AG10803 (cell line): Measurements from ENCODE around the gene TNNT2.

Experiments used
- DNase-seq: peaks from one replicate; pipeline ENCODE4 v3.0.0; 2010; ENCODE audit warnings: low read depth
- H3K4me3 ChIP-seq: 2 replicates; pipeline ENCODE4 v1.5.1; 2011; ENCODE audit warnings: mild to moderate bottlenecking, low read length, control low read depth
- TF ChIP-seq, protein P1 (sequence below): conservative IDR thresholded peaks from 2 replicates; pipeline ENCODE4 v1.5.1; 2011; ENCODE audit warnings: mild to moderate bottlenecking, low read length, control low read depth, inconsistent platforms

The TNNT2 gene

DNA sequence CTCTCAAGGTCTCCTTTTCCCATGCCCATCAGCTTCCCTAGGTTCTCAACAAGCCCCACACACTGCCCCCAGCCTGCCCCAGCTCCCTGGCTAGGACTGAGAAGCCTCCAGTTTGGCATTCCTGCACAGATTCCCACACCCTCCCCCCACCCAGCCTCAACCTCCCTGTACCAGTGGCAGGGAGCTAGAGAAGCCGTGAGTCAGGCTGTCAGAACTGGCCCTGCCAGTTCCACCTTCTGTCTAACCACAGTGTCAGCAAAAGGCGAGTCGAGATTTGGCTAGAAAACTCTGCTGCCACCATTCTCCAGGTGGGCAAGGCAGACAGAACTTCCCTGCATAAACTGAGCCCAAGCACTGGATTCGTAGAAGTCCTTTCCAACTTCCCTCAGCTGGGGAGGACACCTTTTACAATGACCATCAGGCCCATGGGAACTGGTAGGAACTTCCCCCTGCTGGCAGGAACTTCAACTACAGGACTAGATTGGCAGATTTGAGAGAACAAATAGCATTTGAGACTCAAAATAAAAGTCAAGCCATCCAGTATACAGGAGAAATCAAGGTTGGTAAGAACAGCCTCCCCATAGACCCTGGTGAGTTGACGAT is 31.0 kb downstream of the TNNT2 start:
- TF ChIP-seq, protein P1, sequence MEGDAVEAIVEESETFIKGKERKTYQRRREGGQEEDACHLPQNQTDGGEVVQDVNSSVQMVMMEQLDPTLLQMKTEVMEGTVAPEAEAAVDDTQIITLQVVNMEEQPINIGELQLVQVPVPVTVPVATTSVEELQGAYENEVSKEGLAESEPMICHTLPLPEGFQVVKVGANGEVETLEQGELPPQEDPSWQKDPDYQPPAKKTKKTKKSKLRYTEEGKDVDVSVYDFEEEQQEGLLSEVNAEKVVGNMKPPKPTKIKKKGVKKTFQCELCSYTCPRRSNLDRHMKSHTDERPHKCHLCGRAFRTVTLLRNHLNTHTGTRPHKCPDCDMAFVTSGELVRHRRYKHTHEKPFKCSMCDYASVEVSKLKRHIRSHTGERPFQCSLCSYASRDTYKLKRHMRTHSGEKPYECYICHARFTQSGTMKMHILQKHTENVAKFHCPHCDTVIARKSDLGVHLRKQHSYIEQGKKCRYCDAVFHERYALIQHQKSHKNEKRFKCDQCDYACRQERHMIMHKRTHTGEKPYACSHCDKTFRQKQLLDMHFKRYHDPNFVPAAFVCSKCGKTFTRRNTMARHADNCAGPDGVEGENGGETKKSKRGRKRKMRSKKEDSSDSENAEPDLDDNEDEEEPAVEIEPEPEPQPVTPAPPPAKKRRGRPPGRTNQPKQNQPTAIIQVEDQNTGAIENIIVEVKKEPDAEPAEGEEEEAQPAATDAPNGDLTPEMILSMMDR, result peak; percentile 80
- H3K4me3 ChIP-seq, result no peak overlapping the region
- DNase-seq, result peak; percentile 62

DNA sequence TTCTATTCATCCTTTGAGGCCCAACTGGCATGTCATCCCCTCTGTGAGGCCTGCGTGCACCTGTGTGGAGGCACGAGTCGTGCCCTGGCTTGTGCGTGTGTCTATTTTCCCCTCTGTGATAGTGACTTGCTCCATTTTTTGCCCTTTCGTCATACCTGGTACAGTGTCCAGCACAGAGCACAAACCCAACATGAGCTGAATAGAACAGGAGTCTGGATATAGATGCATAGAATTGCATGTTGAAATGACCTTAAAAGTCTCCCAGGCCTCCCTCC is 32.5 kb downstream of the TNNT2 start:
- no peak for DNase-seq
- H3K4me3 ChIP-seq, result no peak overlapping the region
- TF ChIP-seq, protein P1, result no peak

DNA sequence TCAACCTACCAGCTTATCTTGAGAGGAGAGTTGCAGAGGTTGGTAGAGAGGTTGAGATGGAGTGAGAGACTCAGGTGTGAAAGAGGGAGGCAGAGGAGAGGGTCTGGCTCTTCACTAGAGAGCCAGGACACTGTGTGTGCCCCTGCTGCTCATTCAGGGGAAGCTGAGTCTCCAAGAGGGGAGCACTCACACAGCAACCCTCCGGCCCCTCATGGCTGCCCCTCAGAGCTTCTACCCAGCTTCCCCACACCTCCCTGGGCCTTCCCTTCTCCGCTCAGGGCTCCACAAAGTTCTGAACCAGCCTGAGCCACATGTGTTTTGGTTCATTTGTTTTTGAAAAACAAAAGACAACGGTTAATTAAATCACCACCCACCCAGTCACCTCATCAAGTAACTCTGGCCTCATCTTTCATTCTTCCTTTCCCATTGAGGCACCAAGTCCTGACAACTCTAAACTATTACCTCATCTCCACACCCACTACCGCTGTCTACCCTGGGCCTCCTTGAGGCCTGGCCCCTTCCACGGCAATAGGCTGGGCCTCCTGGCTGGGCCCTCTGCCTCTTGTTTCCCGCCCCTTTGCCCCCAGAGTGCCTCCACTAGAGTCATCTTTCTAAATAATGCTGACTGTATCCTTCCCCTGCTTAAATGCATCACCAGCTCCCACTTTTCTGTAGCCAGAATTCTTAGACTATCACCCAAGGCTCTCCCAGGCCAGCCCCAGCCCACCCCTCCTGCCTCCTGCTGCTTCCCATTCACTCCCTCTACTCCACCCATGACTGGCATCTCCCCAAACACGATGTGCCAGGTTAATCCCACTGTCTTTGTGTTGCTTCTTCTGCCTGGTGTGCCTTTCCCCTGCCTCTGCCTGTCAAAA is 33.0 kb downstream of the TNNT2 start:
- no peak overlapping the region for H3K4me3 ChIP-seq
- no peak for DNase-seq
- TF ChIP-seq, protein P1, result no peak

DNA sequence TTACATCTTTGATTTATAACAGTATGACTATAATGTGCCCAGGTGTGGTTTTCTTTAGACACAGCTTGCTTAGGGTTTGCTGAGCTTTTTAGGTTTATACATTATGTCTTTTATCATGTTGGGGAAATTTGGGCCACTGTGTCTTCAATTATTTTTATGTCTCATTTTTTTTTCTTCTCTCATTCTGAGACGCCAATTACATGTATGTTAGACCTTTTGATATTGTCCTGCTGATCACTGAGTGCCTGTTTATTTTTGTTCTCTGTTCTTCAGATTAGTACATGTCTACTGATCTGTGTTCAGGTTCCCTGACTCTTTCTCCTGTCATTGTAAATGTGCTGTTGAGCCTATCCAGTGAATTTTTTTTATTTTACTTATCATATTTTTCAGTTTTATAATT is 36.1 kb downstream of the TNNT2 start:
- no peak for DNase-seq
- TF ChIP-seq, protein P1, result no peak
- no peak overlapping the region for H3K4me3 ChIP-seq

DNA sequence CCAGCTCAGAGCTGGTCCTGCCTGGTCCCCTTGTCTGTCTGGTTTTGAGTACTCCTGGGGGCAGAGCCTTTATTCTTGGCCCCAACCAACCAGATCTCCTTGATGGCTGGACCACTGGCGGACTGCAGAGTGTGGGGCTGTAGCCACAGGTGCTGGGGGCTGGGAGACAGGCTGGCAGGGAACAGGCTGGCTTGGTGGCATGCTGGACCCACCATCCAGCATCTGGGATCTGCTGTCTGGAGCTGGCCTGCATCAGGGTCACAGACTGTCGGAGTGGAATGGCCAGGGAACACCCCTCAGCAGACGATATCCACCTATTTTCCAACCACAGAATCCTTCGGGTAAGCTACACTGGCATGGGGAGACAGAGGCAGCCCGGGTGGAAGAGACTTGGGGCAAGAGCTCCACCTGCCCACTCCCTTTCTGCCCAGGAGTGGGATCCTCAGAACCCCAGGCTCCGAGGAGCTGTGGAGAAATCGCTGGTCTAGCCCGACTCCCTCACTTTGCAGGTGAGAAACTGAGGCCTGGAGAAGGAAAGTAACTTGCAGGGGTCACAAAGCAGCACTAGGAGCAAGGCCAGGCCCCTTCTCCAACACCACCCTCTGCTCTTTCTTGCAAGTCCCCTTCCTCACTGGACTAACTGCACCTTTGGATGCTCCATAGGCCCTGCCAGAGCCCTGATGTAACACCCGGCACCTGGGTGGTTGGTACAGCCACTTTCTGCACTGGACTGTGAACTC is 40.6 kb downstream of the TNNT2 start:
- TF ChIP-seq, protein P1, result no peak
- no peak for DNase-seq
- H3K4me3 ChIP-seq, result no peak overlapping the region

DNA sequence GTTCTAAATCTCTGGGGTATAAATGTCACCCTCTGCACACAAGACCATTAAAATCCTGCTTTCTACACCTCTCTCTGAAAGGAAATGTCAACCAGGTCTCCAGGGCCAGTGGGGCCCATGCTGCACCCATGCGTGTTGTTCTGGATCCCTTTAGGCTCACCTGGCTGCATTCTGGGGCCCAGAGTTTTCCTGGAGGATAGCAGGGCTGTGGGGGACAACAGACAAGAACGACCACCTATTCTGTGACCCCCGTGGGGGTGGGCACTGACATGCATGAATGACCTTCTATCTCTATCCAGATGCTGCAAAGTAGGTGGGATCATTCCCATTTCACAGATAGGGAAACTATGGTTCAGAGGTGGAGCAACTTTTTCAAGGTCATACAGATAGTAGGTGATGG is 41.6 kb downstream of the TNNT2 start:
- no peak overlapping the region for H3K4me3 ChIP-seq
- DNase-seq, result no peak
- TF ChIP-seq, protein P1, result no peak
